Astrocyte (in vitro differentiated cells and primary cell): ENCODE measurements around the gene C10orf143. TPM values are rescaled to one million over a fixed set of nuclear protein-coding genes. Genes with fewer than 3 reads are reported as not detected.
"Not testable (repeated sequence)": the region's sequence is repeated elsewhere in the genome, so short reads cannot be mapped to it uniquely, and the experiment has no call there.

ENCODE experiments used
- DNase-seq: peaks from one replicate; pipeline ENCODE4 v3.0.0-alpha.2; 2010; ENCODE audit warnings: low read depth
- FAIRE-seq: peaks from 2 replicates; lab custom pipeline; 2011; peaks lifted over from hg19 to GRCh38; lab: Jason Lieb, UNC
- H2AFZ ChIP-seq: 2 replicates; pipeline ENCODE4 v1.6.0; 2012; ENCODE audit warnings: low read depth, low read length, inconsistent platforms
- H3K27ac ChIP-seq: 2 replicates; pipeline ENCODE4 v1.5.1; 2011; ENCODE audit warnings: low read depth, low read length, inconsistent platforms
- H3K27me3 ChIP-seq: 2 replicates; pipeline ENCODE4 v1.6.0; 2011; ENCODE audit warnings: low read length, inconsistent platforms; ENCODE audit not compliant: insufficient read depth
- H3K36me3 ChIP-seq: 2 replicates; pipeline ENCODE4 v1.5.1; 2011; ENCODE audit warnings: low read length, inconsistent platforms; ENCODE audit not compliant: insufficient read depth
- H3K4me1 ChIP-seq: 2 replicates; pipeline ENCODE4 v1.5.1; 2011; ENCODE audit warnings: low read length, inconsistent platforms; ENCODE audit not compliant: insufficient read depth
- H3K4me2 ChIP-seq: 2 replicates; pipeline ENCODE4 v1.6.0; 2012; ENCODE audit warnings: low read length, inconsistent platforms
- H3K4me3 ChIP-seq: 2 replicates; pipeline ENCODE4 v1.5.1; 2011; ENCODE audit warnings: low read depth, mild to moderate bottlenecking, low read length, inconsistent platforms; ENCODE audit not compliant: insufficient read depth
- H3K79me2 ChIP-seq: 2 replicates; pipeline ENCODE4 v1.6.0; 2012; ENCODE audit warnings: mild to moderate bottlenecking, low read length, inconsistent platforms; ENCODE audit not compliant: insufficient read depth
- H3K9ac ChIP-seq: 2 replicates; pipeline ENCODE4 v1.6.0; 2012; ENCODE audit warnings: mild to moderate bottlenecking, low read length, inconsistent platforms
- H3K9me3 ChIP-seq: 2 replicates; pipeline ENCODE4 v1.5.1; 2012; ENCODE audit warnings: low read depth, mild to moderate bottlenecking, low read length, inconsistent platforms; ENCODE audit not compliant: insufficient read depth
- H4K20me1 ChIP-seq: 2 replicates; pipeline ENCODE4 v1.6.0; 2012; ENCODE audit warnings: low read length, inconsistent platforms; ENCODE audit not compliant: insufficient read depth
- H3K27ac Mint-ChIP-seq: one replicate; pipeline ENCODE4 v1.8.0; 2021; ENCODE audit warnings: mild to moderate bottlenecking, mixed read lengths; ENCODE audit not compliant: unreplicated experiment
- H3K27me3 Mint-ChIP-seq: one replicate; pipeline ENCODE4 v1.8.0; 2021; ENCODE audit warnings: low read depth, mixed read lengths; ENCODE audit not compliant: unreplicated experiment
- H3K36me3 Mint-ChIP-seq: one replicate; pipeline ENCODE4 v1.8.0; 2021; ENCODE audit warnings: low read depth, mixed read lengths; ENCODE audit not compliant: unreplicated experiment
- H3K4me1 Mint-ChIP-seq: one replicate; pipeline ENCODE4 v1.8.0; 2021; ENCODE audit warnings: low read depth, mixed read lengths; ENCODE audit not compliant: unreplicated experiment
- H3K4me3 Mint-ChIP-seq: one replicate; pipeline ENCODE4 v1.8.0; 2021; ENCODE audit warnings: mild to moderate bottlenecking, moderate library complexity, mixed read lengths; ENCODE audit not compliant: unreplicated experiment
- H3K9me3 Mint-ChIP-seq: one replicate; pipeline ENCODE4 v1.8.0; 2021; ENCODE audit warnings: mild to moderate bottlenecking, mixed read lengths; ENCODE audit not compliant: unreplicated experiment
- EZH2 ChIP-seq: IDR thresholded peaks from 2 replicates; pipeline ENCODE4 v1.6.1; 2012; ENCODE audit warnings: mild to moderate bottlenecking, low read length, inconsistent platforms; ENCODE audit not compliant: insufficient read depth
- total RNA-seq: library from RNA; stranded (reverse); gene quantifications from 2 replicates; pipeline ENCODE4 v1.2.1, GENCODE V29; 2021
- TF ChIP-seq, protein P1 (sequence below): IDR thresholded peaks from 2 replicates; pipeline ENCODE4 v1.5.1; 2011; ENCODE audit warnings: low read depth, mild to moderate bottlenecking, inconsistent platforms, low read length, moderate library complexity; ENCODE audit not compliant: insufficient read depth

The C10orf143 gene
- total RNA-seq, 1 donor from 2014 or later = 0.73 TPM

- H2AFZ ChIP-seq = peak overlapping the region; percentile 97
- H4K20me1 ChIP-seq = no peaks in the 10 kb centered on the region
- no peaks in the 10 kb centered on the region for H3K27me3 Mint-ChIP-seq
- no peaks in the 10 kb centered on the region for H3K9me3 ChIP-seq
- peaks cover 2% of the 10 kb centered on the region for H3K36me3 Mint-ChIP-seq
- H3K4me3 ChIP-seq = peak overlapping the region; percentile 78
- H3K27me3 ChIP-seq = no peaks in the 10 kb centered on the region
- H3K4me1 Mint-ChIP-seq = no peaks in the 10 kb centered on the region
- peaks cover 5% of the 10 kb centered on the region for H3K4me1 ChIP-seq
- no peaks in the 10 kb centered on the region for H3K36me3 ChIP-seq
- H3K27ac ChIP-seq = peak overlapping the region; percentile 89
- H3K4me2 ChIP-seq = peak overlapping the region; percentile 92
- TF ChIP-seq EZH2 = no peak
- TF ChIP-seq, protein P1, sequence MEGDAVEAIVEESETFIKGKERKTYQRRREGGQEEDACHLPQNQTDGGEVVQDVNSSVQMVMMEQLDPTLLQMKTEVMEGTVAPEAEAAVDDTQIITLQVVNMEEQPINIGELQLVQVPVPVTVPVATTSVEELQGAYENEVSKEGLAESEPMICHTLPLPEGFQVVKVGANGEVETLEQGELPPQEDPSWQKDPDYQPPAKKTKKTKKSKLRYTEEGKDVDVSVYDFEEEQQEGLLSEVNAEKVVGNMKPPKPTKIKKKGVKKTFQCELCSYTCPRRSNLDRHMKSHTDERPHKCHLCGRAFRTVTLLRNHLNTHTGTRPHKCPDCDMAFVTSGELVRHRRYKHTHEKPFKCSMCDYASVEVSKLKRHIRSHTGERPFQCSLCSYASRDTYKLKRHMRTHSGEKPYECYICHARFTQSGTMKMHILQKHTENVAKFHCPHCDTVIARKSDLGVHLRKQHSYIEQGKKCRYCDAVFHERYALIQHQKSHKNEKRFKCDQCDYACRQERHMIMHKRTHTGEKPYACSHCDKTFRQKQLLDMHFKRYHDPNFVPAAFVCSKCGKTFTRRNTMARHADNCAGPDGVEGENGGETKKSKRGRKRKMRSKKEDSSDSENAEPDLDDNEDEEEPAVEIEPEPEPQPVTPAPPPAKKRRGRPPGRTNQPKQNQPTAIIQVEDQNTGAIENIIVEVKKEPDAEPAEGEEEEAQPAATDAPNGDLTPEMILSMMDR = peak; percentile 89
- FAIRE-seq = no peak
- peak overlapping the region; percentile 85 for H3K9ac ChIP-seq
- no peaks in the 10 kb centered on the region for H3K9me3 Mint-ChIP-seq
- peak; percentile 67 for DNase-seq
- H3K4me3 Mint-ChIP-seq = peak overlapping the region; percentile 95
- H3K79me2 ChIP-seq = peaks cover 9% of the 10 kb centered on the region
- H3K27ac Mint-ChIP-seq = peak overlapping the region; percentile 97
Observed at GRCh38 chr10:130109796-130110245, 809 bp downstream of the C10orf143 start.

DNA sequence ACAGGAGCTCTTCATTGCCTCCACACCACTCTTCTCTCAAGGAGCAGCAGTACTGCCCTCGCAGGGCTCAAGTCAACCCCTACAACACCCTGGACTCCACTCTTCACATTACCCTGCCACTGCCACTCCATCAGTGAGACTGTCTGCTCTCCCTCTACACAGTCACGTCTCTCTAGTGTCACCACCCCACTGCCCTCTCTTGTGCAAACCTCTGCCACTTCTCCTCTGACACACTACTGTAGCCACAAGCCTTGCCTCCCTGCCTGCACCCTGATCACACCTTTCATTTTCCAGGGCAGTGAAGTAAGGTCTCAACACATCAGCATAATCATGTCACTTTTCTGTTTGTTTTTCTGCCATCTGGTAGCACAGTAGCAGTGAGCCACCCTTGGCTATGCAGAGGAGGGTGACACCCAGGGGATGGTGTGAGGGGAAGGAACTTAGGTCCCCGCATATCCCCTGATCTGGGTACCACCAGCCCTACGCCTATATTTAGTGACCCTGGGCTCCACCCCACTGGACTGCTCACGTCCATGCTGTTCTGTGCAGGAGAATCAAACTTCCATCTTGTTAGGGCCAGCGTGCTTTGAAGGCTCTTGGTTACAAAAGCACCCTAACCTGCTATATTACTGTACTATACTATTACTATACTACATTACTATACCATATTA, 1.6 kb downstream of the C10orf143 start:
- FAIRE-seq = no peak
- Histone ChIP-seq H3K4me3 (no peak overlapping the region), H3K9ac (no peak overlapping the region)

GRCh38 chr10:130108146-130108545, 2.5 kb downstream of the C10orf143 start:
- not testable (repeated sequence) for H3K36me3 Mint-ChIP-seq, H3K9me3 ChIP-seq, H2AFZ ChIP-seq, H3K27ac ChIP-seq, H3K4me3 ChIP-seq, H3K9ac ChIP-seq, H4K20me1 ChIP-seq, H3K9me3 Mint-ChIP-seq, H3K27me3 Mint-ChIP-seq, H3K36me3 ChIP-seq, H3K4me2 ChIP-seq, H3K4me3 Mint-ChIP-seq, FAIRE-seq, H3K4me1 ChIP-seq, H3K4me1 Mint-ChIP-seq, H3K27me3 ChIP-seq, H3K79me2 ChIP-seq, H3K27ac Mint-ChIP-seq, DNase-seq

More for the DNA sequence above, 1.6 kb downstream of the C10orf143 start:
- no peaks in the 10 kb centered on the region for H3K27me3 ChIP-seq
- H3K4me1 ChIP-seq = peaks cover 5% of the 10 kb centered on the region
- no peaks in the 10 kb centered on the region for H4K20me1 ChIP-seq
- peaks cover 9% of the 10 kb centered on the region for H3K79me2 ChIP-seq
- peaks cover 2% of the 10 kb centered on the region for H3K36me3 Mint-ChIP-seq
- no peaks in the 10 kb centered on the region for H3K4me1 Mint-ChIP-seq
- no peak overlapping the region for H3K27ac ChIP-seq
- no peak for DNase-seq
- H3K4me2 ChIP-seq = peak overlapping the region; percentile 92
- no peaks in the 10 kb centered on the region for H3K9me3 ChIP-seq
- H3K4me3 Mint-ChIP-seq = peak overlapping the region; percentile 95
- no peak overlapping the region for H2AFZ ChIP-seq
- TF ChIP-seq, protein P1 = no peak
- no peak for TF ChIP-seq EZH2
- H3K27ac Mint-ChIP-seq = no peak overlapping the region
- no peaks in the 10 kb centered on the region for H3K27me3 Mint-ChIP-seq
- no peaks in the 10 kb centered on the region for H3K9me3 Mint-ChIP-seq
- H3K36me3 ChIP-seq = no peaks in the 10 kb centered on the region
